ENCODE measurements around the gene SNX22. TPM values are rescaled to one million over a fixed set of nuclear protein-coding genes. Genes with fewer than 3 reads are reported as not detected.

Gene SNX22
- total RNA-seq, 1 donor from 2014 or later: 14.5 TPM

- DNase-seq: no peak
Observed at GRCh38 chr15:64134345-64134829, 17.1 kb upstream of the SNX22 start.

DNA sequence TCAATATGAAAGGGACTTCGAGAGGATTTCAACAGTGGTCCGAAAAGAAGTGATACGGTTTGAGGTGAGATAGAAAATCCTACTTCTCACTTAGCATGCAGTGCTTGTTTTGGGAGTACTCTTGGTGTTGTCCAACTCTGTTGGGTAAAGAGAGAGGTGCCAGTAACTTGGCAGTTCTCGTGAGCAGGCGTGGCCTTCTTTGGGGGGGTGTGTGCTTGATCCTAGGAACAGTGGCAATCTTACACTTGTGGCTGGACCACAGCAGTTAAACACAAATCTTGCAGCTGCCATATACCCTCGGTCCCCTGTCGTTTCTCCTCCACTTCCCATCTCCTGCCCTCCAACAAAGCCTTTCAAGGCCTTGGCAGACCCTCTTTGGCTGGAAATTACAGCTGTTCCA is 15.2 kb upstream of the SNX22 start:
- no peak for DNase-seq

- no peak for DNase-seq
Observed at GRCh38 chr15:64137226-64137833, 14.2 kb upstream of the SNX22 start.

DNA sequence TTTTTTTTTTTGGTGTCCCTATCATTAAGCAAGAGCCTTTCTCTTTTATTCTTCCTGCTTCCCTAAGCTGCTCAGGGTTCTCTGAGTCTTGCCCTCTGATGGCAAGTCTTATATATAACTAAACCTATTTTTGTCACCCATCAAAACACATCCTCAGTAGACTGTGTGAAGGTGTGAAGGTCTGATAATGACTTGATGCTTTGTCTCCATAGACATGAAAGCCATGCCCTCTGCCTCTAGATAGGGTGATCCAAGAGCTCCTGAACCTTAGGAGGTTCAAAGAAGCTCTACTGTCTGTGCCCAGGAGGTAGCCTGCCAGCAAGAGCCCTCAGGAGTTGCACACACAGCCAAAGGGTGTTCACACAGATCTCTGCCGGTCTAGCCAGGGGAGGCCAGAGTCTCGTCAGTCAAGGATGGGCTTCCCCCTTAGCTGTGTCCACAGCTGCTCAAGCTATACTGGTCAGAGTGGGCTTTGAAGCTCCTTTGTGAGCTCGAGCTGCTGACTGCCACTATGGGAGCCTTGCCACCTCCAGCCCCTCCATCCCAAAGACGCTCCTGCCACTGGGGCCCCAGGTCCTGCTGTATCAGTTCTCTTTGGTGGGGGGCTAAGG is 13.1 kb upstream of the SNX22 start:
- DNase-seq: no peak

DNA sequence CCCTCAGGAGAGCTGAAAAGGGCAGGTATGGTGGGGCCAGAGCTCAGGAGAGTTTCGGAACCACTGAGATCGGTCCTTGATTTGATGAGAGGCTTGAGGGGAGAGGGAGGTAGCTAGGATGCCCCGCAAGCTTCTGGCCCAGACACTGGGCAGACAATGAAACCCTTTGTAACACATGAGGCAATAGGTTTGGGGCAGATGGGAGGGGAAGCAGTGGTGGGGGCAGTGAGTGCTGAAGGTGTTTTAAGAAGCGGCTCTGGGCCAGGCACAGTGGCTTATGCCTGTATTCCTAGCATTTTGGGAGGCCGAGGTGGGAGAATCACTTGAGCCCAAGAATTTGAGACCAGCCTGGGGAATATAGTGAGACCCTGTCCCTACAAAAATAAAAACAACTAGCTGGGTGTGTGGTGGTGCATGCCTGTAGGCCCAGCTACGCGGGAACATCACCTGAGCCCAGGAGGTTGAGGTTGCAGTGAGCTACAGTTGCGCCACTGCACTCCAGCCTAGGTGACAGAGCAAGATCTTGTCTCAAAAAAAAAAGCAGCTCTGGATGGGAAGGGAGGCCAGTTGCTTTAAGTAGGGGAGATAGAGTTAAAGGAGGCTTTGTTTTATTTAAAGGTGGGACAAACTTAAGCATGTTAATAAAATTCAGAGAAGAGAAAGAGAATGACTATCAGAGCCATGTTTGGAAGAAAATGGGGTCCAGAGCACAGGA is 9.6 kb upstream of the SNX22 start:
- DNase-seq: no peak

DNA sequence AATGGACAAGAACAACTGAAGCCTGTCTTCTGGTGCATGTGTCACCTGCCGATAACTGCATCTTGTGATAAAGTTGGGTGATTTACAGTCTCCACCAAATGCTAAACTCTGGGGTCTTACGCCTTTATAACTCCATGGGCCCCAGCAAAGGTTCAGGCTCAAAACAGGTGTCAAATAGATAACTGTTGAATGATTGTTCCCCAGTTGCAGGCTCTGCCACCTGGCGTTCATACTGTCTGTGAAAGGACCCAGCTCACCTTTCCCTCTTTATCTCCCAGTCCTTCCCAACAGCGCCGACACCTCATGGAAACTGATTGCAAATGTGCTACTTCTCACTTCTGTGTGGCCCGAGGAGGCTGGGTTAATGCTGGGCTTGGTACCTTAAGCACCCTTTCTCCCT is 8.3 kb upstream of the SNX22 start:
- DNase-seq: no peak

DNA sequence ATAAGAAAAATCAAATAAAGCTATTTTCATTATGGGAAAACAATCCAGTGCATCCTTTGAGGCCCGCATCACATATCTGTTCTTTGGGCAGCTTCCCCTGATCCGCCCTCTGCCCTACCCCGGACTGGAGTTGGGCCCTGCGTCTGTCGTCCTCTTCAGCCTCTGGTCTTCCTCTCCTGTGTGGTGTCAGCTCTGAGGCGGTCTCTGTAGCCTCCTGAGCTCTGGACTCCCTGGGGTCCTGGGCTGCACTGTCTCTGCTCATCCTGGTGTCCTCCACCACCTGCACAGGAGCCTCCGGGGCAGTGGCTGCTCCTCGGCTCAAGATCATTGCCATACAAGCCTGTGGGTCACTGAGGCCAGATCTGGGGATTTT is 7.4 kb upstream of the SNX22 start:
- no peak for DNase-seq

DNA sequence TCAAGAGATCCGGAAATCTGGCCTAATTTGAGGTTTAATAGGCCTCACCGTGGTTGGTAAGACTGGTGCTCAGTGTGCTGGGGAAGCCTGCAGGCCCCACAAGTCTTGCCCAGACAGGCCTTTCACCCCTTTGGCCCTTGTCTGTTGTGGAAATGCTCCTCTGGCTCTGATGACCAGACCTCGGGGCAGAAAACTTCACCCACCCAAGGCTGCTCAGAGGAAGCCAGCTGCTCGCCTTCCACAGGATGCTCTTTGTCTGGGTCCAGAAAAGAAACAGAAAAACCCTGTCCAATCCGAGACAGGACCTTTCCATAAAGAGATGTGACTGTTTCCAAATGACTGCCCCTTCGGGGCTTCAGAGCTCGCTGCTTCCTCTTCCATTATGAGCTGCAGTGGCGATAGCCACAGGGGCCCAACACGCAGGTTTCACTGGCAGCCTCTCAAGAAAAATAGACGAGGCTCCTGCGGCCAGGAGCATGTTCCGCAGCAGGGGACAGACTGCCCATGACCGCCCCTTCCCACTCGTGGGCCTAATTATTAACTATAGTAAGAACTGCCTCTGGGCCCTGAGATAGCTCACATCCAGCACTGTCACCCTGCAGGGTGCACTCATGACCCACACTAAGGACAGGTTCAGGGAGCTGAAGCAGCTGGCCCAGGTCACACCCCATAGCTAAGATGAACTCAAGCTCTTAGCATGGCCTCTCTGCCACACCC is 6.8 kb upstream of the SNX22 start:
- DNase-seq: no peak

DNA sequence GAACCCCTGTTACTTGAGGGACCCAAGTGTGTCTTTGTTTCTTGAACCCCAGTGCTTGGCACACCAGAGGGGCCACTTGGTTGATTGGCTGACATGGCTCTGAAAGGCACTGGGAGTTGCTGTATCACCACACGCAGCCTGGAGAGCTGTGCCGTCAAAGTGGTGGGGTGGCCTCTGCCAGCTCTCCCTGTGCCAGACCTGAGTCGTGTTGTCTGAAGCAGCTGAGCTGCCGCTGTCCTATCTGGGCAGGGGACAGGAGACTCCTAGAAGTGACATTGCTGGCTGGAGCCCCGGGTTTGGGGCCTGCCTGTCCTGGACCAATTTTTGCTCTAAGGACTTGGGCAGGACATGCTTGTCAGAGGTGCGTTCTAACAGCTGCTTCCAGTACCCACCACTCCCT is 5.5 kb upstream of the SNX22 start:
- DNase-seq: no peak

DNA sequence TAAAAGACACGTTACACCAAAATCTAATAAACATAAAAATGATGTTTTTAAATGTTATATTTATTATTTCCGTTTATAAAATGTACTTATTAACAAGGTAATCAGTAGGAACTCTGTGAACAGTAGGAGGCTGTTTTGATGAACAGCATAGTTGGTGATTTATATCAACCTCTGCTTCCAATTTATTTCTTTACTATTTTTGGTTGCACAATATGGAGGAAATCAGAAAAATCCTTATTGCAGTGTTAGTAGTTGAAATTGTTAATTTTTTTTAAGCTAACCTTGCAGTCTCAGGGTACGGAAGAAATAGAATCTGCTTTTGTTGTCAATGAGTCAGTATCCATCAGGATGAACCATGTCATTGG is 5.0 kb upstream of the SNX22 start:
- no peak for DNase-seq

DNA sequence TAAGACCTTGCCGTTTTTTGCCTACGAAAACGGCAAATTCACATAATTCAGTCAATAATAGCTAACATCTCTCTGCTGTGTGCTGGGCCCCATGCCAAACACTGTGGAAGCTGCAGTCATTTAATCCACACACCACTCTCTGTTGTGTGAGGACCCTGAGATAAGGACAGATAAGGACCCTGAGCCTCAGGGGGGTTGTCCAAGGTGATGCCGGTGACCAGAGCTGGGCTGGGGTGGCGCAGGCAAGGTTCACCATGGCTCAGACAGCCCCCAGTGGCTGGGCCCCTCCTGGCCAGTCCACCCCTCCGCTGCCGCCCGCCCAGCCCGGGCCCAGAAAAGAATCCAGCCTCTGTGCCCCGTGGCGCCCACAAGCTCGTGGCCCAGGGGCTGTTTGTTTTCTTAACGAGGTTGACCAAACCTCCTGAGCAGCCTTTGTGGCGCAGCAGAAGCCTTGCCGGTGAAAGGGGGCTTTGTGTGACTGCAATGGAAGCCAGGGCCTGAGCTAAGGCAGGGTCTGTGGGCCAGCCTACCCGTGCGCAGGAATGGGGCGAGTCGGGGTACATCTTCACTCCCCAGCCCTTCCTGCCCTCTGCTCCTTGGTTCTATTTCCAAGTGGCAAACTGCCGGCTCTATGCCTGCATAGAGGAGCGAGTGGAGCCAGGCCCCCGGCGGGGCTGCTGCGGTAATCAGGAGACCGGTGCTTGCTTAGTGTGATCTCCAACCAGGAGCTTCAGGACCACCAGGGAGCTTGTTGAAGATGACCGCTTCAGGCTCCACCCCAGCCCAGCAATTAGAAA is 4.4 kb upstream of the SNX22 start:
- DNase-seq: no peak

- DNase-seq: no peak
Observed at GRCh38 chr15:64148168-64148567, 3.4 kb upstream of the SNX22 start.

GRCh38 chr15:64148581-64148980 is 3.0 kb upstream of the SNX22 start:
- DNase-seq: no peak

GRCh38 chr15:64149424-64149823 is 2.1 kb upstream of the SNX22 start:
- no peak for DNase-seq

- DNase-seq: no peak
Observed at GRCh38 chr15:64149893-64150578, 1.5 kb upstream of the SNX22 start.

GRCh38 chr15:64152507-64153387 is 1.2 kb downstream of the SNX22 start:
- no peak for DNase-seq

- peak; percentile 81 for DNase-seq
Observed at GRCh38 chr15:64153480-64154367, 2.2 kb downstream of the SNX22 start.

DNA sequence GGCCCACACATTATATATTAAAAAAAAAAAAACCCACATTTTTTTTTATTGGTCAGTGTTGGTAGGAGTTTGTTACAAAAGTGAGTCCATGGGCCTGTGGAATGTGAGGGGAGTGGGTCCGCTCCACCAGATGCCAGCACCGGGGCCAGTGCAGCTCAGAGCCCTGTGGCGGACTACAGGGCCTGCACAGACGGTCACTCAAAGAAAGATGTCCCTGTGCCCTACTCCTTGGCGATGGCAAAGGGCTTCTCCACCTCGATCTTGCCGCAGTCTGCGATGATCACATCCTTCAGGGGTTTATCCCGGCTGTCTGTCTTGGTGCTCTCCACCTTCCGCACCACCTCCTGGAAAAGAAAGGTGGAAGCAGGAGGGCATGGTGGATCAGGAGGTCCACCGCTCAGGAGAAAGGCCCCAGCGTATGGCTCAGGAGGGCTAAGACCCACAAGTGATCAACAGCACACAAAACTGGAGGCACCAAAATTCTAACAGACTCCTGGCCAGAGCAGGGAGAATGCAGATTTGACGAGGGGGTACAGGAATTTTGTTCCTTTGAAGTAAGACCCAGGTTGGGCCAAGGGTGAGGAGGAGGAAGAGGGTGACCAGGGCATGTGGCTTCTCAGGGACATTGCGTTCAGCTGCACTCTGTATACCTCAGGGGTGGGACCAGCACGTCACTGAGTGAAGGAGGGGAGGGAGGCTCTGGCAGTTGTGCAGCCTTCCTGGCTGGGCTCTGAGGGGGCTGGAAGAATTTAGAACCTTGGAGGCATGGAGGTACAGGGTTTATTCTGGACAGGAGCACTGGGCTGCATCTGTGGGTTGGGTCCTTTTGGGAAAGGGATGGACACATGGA is 4.5 kb downstream of the SNX22 start:
- DNase-seq: no peak
